Neural cell (in vitro differentiated cells): ENCODE results near the gene IRAK4. TPM values are rescaled to one million over a fixed set of nuclear protein-coding genes. Genes with fewer than 3 reads are reported as not detected.

Source experiments
- H2AFZ ChIP-seq: fragments of 200-600, 300-800 bp; sonication (generic), shearing (Covaris generic); 2 replicates; pipeline ENCODE4 v1.6.0; 2014; ENCODE audit warnings: low read depth, mild to moderate bottlenecking, antibody characterized with exemption, low read length, moderate library complexity
- H3F3A ChIP-seq: fragments of 200-600 bp; shearing (Covaris generic); 2 replicates; pipeline ENCODE4 v1.6.1; 2016; ENCODE audit warnings: mild to moderate bottlenecking, moderate library complexity, mixed read lengths, antibody characterized with exemption, low read length; ENCODE audit not compliant: insufficient read depth, poor library complexity, severe bottlenecking
- H3K27ac ChIP-seq: fragments of 200-600, 300-800 bp; sonication (generic), shearing (Covaris generic); 2 replicates; pipeline ENCODE4 v1.5.1; 2014; ENCODE audit warnings: mild to moderate bottlenecking, low read length, moderate library complexity
- H3K27me3 ChIP-seq: fragments of 300-800, 200-600 bp; sonication (generic), shearing (Covaris generic); 2 replicates; pipeline ENCODE4 v1.6.0; 2014; ENCODE audit warnings: mild to moderate bottlenecking, low read depth, low read length, moderate library complexity; ENCODE audit not compliant: insufficient read depth
- H3K36me3 ChIP-seq: fragments of 300-800, 200-600 bp; sonication (generic), shearing (Covaris generic); 2 replicates; pipeline ENCODE4 v1.5.1; 2014; ENCODE audit warnings: mild to moderate bottlenecking, antibody characterized with exemption, low read length, moderate library complexity; ENCODE audit not compliant: insufficient read depth
- H3K4me2 ChIP-seq: fragments of 300-800, 200-600 bp; sonication (generic), shearing (Covaris generic); 2 replicates; pipeline ENCODE4 v1.6.0; 2014; ENCODE audit warnings: mild to moderate bottlenecking, low read length
- H3K4me3 ChIP-seq: fragments of 300-800, 200-600 bp; sonication (generic), shearing (Covaris generic); 2 replicates; pipeline ENCODE4 v1.5.1; 2014; ENCODE audit warnings: mild to moderate bottlenecking, low read length, moderate library complexity
- H3K79me2 ChIP-seq: fragments of 200-600 bp; shearing (Covaris generic); replicated peaks from 2 replicates; pipeline ENCODE4 v1.6.0; 2014; ENCODE audit warnings: mild to moderate bottlenecking, low read length, moderate library complexity; ENCODE audit not compliant: insufficient read depth
- H3K9ac ChIP-seq: fragments of 300-800, 200-600 bp; sonication (generic), shearing (Covaris generic); 2 replicates; pipeline ENCODE4 v1.6.1; 2016; ENCODE audit warnings: mild to moderate bottlenecking, low read length, mixed read lengths
- H3K9me2 ChIP-seq: fragments of 200-600 bp; shearing (Covaris generic); 2 replicates; pipeline ENCODE4 v1.6.1; 2016; ENCODE audit warnings: mild to moderate bottlenecking, low read length, mixed read lengths; ENCODE audit not compliant: insufficient read depth
- H3K9me3 ChIP-seq: fragments of 200-600, 300-800 bp; sonication (generic), shearing (Covaris generic); 2 replicates; pipeline ENCODE4 v1.6.1; 2016; ENCODE audit warnings: mild to moderate bottlenecking, mixed run types, low read length, moderate library complexity, mixed read lengths
- H4K20me1 ChIP-seq: fragments of 200-600 bp; shearing (Covaris generic); 2 replicates; pipeline ENCODE4 v1.6.1; 2016; ENCODE audit warnings: mild to moderate bottlenecking, mixed run types; ENCODE audit not compliant: insufficient read depth
- EP300 ChIP-seq: fragments of 450-650 bp; conservative IDR thresholded peaks from 2 replicates; pipeline ENCODE4 v1.6.1; 2014; ENCODE audit warnings: antibody characterized with exemption, mild to moderate bottlenecking, moderate library complexity; ENCODE audit not compliant: poor library complexity, severe bottlenecking
- EZH2 ChIP-seq: fragments of 200-600, 300-800 bp; shearing (Covaris generic), sonication (generic); IDR thresholded peaks from 2 replicates; pipeline ENCODE4 v1.6.1; 2014; ENCODE audit warnings: antibody characterized with exemption, low read length, borderline replicate concordance, mild to moderate bottlenecking; ENCODE audit not compliant: insufficient read depth, poor library complexity, severe bottlenecking
- MXI1 ChIP-seq: fragments of 450-650 bp; conservative IDR thresholded peaks from 2 replicates; pipeline ENCODE4 v1.6.1; 2014; ENCODE audit warnings: antibody characterized with exemption, mild to moderate bottlenecking; ENCODE audit not compliant: poor library complexity, severe bottlenecking
- POLR2AphosphoS5 ChIP-seq: IDR thresholded peaks from 2 replicates; pipeline ENCODE4 v1.6.1; 2012
- RAD21 ChIP-seq: fragments of 450-650 bp; conservative IDR thresholded peaks from 2 replicates; pipeline ENCODE4 v1.6.1; 2014; ENCODE audit warnings: antibody characterized with exemption, mild to moderate bottlenecking, moderate library complexity
- REST ChIP-seq: IDR thresholded peaks from 2 replicates; pipeline ENCODE4 v1.6.1; 2012; ENCODE audit warnings: borderline replicate concordance
- SMC3 ChIP-seq: fragments of 450-650 bp; conservative IDR thresholded peaks from 2 replicates; pipeline ENCODE4 v1.6.1; 2014; ENCODE audit warnings: antibody characterized with exemption, mild to moderate bottlenecking, moderate library complexity; ENCODE audit not compliant: poor library complexity
- TAF1 ChIP-seq: IDR thresholded peaks from 2 replicates; pipeline ENCODE4 v1.6.1; 2012; ENCODE audit warnings: low read depth
- polyA plus RNA-seq: library from polyadenylated mRNA; depleted of rRNA; stranded (reverse); fragments of >200 nt; gene quantifications from 2 replicates; pipeline ENCODE4 v1.2.3, GENCODE V29; 2014
- TF ChIP-seq, protein P1 (sequence below): fragments of 450-650 bp; IDR thresholded peaks from 2 replicates; pipeline ENCODE4 v1.5.1; 2014; ENCODE audit warnings: antibody characterized with exemption, mild to moderate bottlenecking, moderate library complexity; ENCODE audit not compliant: poor library complexity, severe bottlenecking

Gene IRAK4
- polyA plus RNA-seq, 1 donor from 2014 or later, result 7.0 TPM

DNA sequence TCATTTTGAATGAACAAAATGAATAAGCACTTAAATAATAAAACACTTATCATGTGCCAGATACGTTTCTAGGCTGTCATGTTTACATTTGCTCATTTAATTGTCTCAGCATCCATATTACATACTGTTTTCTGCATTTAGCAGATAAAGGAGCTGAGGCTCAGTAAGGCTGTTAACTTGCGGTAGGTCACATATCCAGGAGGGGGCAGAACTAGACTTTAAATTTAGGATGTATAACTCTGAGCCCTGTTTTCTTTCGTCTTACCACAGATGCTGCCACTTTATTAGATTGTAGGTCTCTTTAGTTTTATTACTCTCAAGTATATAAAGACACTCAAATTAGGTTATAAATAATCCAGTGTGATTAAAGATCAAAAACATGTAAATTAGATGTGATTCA, 17.7 kb downstream of the IRAK4 start:
- H3K9me2 ChIP-seq, result no peaks in the 10 kb centered on the region
- no peaks in the 10 kb centered on the region for H3K79me2 ChIP-seq
- TF ChIP-seq MXI1 (no peak), POLR2AphosphoS5 (no peak), SMC3 (no peak), TAF1 (no peak), RAD21 (no peak), EZH2 (no peak), EP300 (no peak)
- TF ChIP-seq, protein P1, sequence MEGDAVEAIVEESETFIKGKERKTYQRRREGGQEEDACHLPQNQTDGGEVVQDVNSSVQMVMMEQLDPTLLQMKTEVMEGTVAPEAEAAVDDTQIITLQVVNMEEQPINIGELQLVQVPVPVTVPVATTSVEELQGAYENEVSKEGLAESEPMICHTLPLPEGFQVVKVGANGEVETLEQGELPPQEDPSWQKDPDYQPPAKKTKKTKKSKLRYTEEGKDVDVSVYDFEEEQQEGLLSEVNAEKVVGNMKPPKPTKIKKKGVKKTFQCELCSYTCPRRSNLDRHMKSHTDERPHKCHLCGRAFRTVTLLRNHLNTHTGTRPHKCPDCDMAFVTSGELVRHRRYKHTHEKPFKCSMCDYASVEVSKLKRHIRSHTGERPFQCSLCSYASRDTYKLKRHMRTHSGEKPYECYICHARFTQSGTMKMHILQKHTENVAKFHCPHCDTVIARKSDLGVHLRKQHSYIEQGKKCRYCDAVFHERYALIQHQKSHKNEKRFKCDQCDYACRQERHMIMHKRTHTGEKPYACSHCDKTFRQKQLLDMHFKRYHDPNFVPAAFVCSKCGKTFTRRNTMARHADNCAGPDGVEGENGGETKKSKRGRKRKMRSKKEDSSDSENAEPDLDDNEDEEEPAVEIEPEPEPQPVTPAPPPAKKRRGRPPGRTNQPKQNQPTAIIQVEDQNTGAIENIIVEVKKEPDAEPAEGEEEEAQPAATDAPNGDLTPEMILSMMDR, result no peak
- no peak overlapping the region for H2AFZ ChIP-seq
- no peak overlapping the region for H3K9ac ChIP-seq
- no peak overlapping the region for H3K4me2 ChIP-seq
- no peaks in the 10 kb centered on the region for H3F3A ChIP-seq
- H3K4me3 ChIP-seq, result no peak overlapping the region
- no peaks in the 10 kb centered on the region for H3K36me3 ChIP-seq
- H3K27me3 ChIP-seq, result no peaks in the 10 kb centered on the region
- H3K27ac ChIP-seq, result no peak overlapping the region
- H4K20me1 ChIP-seq, result no peaks in the 10 kb centered on the region
- H3K9me3 ChIP-seq, result no peaks in the 10 kb centered on the region

DNA sequence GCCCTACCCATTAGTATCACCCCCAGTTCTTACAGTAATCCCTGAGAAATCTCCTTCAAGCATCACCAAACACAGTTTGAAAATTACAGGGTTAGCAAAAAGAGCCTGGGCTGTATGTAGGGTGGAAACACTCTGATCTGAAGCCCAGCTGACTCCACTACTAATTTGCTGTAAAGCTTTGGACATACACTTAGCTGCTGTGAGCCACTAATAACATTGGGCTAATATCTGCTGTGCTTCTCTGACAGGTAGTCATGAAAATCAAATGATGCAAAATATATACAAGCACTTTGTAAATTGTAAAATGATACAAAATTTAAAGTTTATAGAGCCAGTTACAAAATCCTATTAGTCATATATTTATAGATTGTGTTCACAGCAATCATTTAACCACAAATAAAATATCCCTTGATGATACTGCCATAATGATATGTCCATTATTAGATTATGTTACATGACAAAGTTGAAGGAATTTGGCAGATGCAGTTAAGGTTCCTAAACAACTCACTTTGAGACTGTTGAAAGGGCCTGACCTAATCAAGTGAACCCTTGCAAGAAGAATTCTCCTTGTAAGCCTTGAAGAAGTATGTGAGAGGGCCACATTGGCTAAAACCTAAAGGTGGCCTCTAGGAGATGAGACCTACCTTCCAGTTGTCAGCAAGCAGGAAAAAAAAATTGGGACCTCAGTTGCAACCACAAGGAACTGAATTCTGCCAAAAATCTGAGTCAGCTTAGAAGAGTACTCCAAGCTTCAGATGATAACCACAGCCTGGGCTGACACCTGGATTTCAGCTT, 28.3 kb downstream of the IRAK4 start:
- no peaks in the 10 kb centered on the region for H3K27me3 ChIP-seq
- H3K27ac ChIP-seq, result no peak overlapping the region
- H3F3A ChIP-seq, result no peaks in the 10 kb centered on the region
- no peaks in the 10 kb centered on the region for H4K20me1 ChIP-seq
- H3K36me3 ChIP-seq, result no peaks in the 10 kb centered on the region
- H2AFZ ChIP-seq, result no peak overlapping the region
- H3K4me3 ChIP-seq, result no peak overlapping the region
- no peak overlapping the region for H3K4me2 ChIP-seq
- TF ChIP-seq REST (no peak), MXI1 (no peak), EZH2 (no peak), RAD21 (no peak)
- H3K9me2 ChIP-seq, result no peaks in the 10 kb centered on the region
- no peaks in the 10 kb centered on the region for H3K9me3 ChIP-seq
- no peaks in the 10 kb centered on the region for H3K79me2 ChIP-seq
- no peak overlapping the region for H3K9ac ChIP-seq
